A673 (cell line): ENCODE results near the gene PTPN21. TPM values are rescaled to one million over a fixed set of nuclear protein-coding genes. Genes with fewer than 3 reads are reported as not detected.

ENCODE experiments used
- BruUV-seq: library from RNA; stranded (reverse); fragments of 400-500 nt; replicated peaks from 2 replicates; lab custom pipeline; 2021; lab: Mats Ljungman, UMichigan
- CTCF ChIA-PET: fragments of 300-600 bp; sonication (Branson Sonifier 250); formaldehyde crosslinking; loops from one replicate; lab custom pipeline; 2022; ENCODE audit warnings: antibody characterized with exemption; lab: Charles Lee
- POLR2A ChIA-PET: fragments of 300-600 bp; sonication (Branson Sonifier 250); formaldehyde crosslinking; loops from one replicate; lab custom pipeline; 2022; ENCODE audit warnings: antibody characterized with exemption; ENCODE audit not compliant: low non-redundant PET; lab: Charles Lee
- DNase-seq: peaks from one replicate; pipeline ENCODE4 v3.0.0-alpha.2; 2015; ENCODE audit warnings: low spot score
- H3K27ac ChIP-seq: fragments of 200-600 bp; sonication (generic); 2 replicates; pipeline ENCODE4 v1.5.1; 2016; ENCODE audit warnings: mixed run types, low read depth, mild to moderate bottlenecking, mixed read lengths, antibody characterized with exemption, low read length; ENCODE audit not compliant: poor library complexity, severe bottlenecking
- H3K27me3 ChIP-seq: fragments of 200-600 bp; sonication (generic); replicated peaks from 2 replicates; pipeline ENCODE4 v1.6.1; 2017; ENCODE audit warnings: mixed run types, low read depth, mild to moderate bottlenecking, mixed read lengths, antibody characterized with exemption, low read length; ENCODE audit not compliant: insufficient read depth, poor library complexity
- H3K36me3 ChIP-seq: fragments of 200-600 bp; sonication (generic); 2 replicates; pipeline ENCODE4 v1.6.1; 2016; ENCODE audit warnings: mixed run types, mild to moderate bottlenecking, mixed read lengths, antibody characterized with exemption, low read length; ENCODE audit not compliant: insufficient read depth, poor library complexity, severe bottlenecking
- H3K4me1 ChIP-seq: fragments of 200-600 bp; sonication (generic); 2 replicates; pipeline ENCODE4 v1.6.1; 2017; ENCODE audit warnings: mixed run types, mild to moderate bottlenecking, mixed read lengths, antibody characterized with exemption, low read length; ENCODE audit not compliant: insufficient read depth, poor library complexity, severe bottlenecking
- H3K4me3 ChIP-seq: fragments of 200-600 bp; sonication (generic); 2 replicates; pipeline ENCODE4 v1.5.1; 2016; ENCODE audit warnings: low read depth, mixed run types, mild to moderate bottlenecking, mixed read lengths, low read length; ENCODE audit not compliant: poor library complexity, severe bottlenecking
- H3K9me3 ChIP-seq: fragments of 200-600 bp; sonication (generic); 2 replicates; pipeline ENCODE4 v1.6.1; 2016; ENCODE audit warnings: mixed run types, low read depth, mild to moderate bottlenecking, mixed read lengths, antibody characterized with exemption, low read length; ENCODE audit not compliant: poor library complexity, severe bottlenecking
- EZH2 ChIP-seq: fragments of 200-600 bp; sonication (generic); IDR thresholded peaks from 2 replicates; pipeline ENCODE4 v1.6.1; 2017; ENCODE audit warnings: borderline replicate concordance, low read depth, mild to moderate bottlenecking, mixed read lengths, antibody characterized with exemption, low read length; ENCODE audit not compliant: poor library complexity, severe bottlenecking
- intact Hi-C: fragments of 100-400 bp; cut with micrococcal nuclease; formaldehyde crosslinking; loops from one replicate; pipeline ENCODE4 v1.10.0; 2022; ENCODE audit not compliant: unreplicated experiment
- total RNA-seq: library from RNA; stranded (reverse); gene quantifications from 2 replicates; pipeline ENCODE4 v1.2.3, GENCODE V29; 2021
- TF ChIP-seq, protein P1 (sequence below): fragments of 300-800, 200-600 bp; sonication (generic); conservative IDR thresholded peaks from 2 replicates; pipeline ENCODE4 v1.5.1; 2017; ENCODE audit warnings: low read depth, mild to moderate bottlenecking, antibody characterized with exemption, low read length, moderate library complexity, mixed read lengths

PTPN21 gene
- total RNA-seq, 1 experiment from 2014 or later = 6.1 TPM

DNA sequence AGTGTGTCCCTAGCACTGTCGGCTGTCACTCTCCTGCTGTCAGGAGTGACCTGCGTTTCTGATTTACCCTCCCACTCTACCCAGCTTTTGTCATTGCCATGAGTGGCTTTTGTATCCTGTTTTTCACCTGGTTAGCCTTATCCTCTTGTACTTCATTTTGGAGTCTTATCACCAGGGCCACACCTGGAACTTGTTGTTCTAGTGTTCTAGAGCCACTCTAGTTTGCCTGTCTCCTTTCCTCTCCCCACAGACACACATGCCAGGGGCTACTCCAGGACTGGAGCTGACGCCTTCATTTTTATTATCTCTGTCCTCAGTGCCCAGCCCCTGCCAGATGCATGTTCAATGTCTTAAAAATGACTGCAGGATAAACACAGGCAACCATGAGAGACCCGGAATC lies 42.2 kb upstream of the PTPN21 start:
- Histone ChIP-seq H3K27ac (no peak overlapping the region), H3K36me3 (peaks cover 82% of the 10 kb centered on the region), H3K9me3 (no peaks in the 10 kb centered on the region), H3K27me3 (no peaks in the 10 kb centered on the region), H3K4me1 (no peaks in the 10 kb centered on the region), H3K4me3 (no peak overlapping the region)
- BruUV-seq = no TSS peak
- no peak for DNase-seq
- TF ChIP-seq EZH2 = no peak
- TF ChIP-seq, protein P1, sequence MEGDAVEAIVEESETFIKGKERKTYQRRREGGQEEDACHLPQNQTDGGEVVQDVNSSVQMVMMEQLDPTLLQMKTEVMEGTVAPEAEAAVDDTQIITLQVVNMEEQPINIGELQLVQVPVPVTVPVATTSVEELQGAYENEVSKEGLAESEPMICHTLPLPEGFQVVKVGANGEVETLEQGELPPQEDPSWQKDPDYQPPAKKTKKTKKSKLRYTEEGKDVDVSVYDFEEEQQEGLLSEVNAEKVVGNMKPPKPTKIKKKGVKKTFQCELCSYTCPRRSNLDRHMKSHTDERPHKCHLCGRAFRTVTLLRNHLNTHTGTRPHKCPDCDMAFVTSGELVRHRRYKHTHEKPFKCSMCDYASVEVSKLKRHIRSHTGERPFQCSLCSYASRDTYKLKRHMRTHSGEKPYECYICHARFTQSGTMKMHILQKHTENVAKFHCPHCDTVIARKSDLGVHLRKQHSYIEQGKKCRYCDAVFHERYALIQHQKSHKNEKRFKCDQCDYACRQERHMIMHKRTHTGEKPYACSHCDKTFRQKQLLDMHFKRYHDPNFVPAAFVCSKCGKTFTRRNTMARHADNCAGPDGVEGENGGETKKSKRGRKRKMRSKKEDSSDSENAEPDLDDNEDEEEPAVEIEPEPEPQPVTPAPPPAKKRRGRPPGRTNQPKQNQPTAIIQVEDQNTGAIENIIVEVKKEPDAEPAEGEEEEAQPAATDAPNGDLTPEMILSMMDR = no peak
- intact Hi-C loops = no loop called here
- ChIA-PET POLR2A (no interaction called here), CTCF (no interaction called here)

DNA sequence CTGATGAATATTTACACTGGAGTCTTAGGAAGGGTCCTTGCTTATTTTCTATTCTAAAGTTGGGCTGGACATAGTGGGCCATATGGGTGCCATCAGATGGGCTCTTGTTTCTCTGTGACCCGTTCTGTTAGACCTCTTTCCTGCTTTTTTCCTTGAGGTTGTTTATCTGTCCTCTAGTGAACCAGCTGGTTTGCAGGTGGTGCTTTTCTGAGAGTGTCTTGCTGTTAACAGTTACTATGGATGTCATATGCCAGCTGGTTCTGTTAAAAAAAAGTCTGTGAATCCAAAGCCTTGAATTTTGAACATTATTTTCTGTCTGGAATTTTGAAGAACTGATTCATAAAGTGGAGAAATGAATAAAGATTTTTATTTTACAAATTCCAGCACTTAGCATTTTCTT lies 37.2 kb upstream of the PTPN21 start:
- Histone ChIP-seq H3K4me3 (no peak overlapping the region), H3K9me3 (no peaks in the 10 kb centered on the region), H3K4me1 (no peaks in the 10 kb centered on the region), H3K27ac (no peak overlapping the region), H3K27me3 (no peaks in the 10 kb centered on the region), H3K36me3 (peaks cover 48% of the 10 kb centered on the region)
- BruUV-seq = no TSS peak
- intact Hi-C loops = no loop called here
- TF ChIP-seq, protein P1 = no peak
- no peak for TF ChIP-seq EZH2
- DNase-seq = no peak
- ChIA-PET POLR2A (no interaction called here), CTCF (no interaction called here)

DNA sequence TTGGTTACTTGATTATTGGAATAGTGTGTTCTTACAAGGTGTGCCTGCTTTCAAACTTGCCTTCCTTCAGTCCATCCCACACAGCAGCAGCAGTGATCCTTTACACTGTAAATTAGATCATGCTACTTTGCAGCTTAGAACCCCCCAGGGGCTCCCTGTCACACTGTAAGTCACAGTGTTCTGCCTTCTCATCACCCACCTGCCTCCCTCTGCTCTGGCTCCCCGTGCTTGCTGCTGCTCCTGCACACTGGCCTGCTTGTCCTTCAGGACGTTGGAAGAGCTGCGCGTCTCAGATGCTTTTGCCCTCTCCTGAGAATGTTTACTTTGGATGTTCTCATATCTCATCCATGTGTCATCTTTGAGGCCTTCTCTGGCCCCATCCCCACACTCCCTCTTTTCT lies 35.4 kb upstream of the PTPN21 start:
- Histone ChIP-seq H3K4me1 (no peaks in the 10 kb centered on the region), H3K9me3 (no peaks in the 10 kb centered on the region), H3K4me3 (no peak overlapping the region), H3K27ac (no peak overlapping the region), H3K36me3 (peaks cover 50% of the 10 kb centered on the region), H3K27me3 (no peaks in the 10 kb centered on the region)
- ChIA-PET POLR2A (no interaction called here), CTCF (no interaction called here)
- no peak for TF ChIP-seq EZH2
- TF ChIP-seq, protein P1 = no peak
- no TSS peak for BruUV-seq
- intact Hi-C loops = no loop called here
- no peak for DNase-seq
